H1 (cell line): ENCODE data around the gene GKN2.

ENCODE experiments used
- HDAC2 ChIP-seq, 2 experiments: fragments of 300-600 bp in 1 of 2; sonication (generic) in 1 of 2; IDR thresholded peaks; 2 replicates each; pipeline ENCODE4 v1.6.1; 2011 to 2012; ENCODE audit warnings: low read depth in 2 of 2, low read length in 2 of 2, mild to moderate bottlenecking in 2 of 2, moderate library complexity in 2 of 2, borderline replicate concordance in 1 of 2, inconsistent platforms in 1 of 2
- POLR2A ChIP-seq, 2 experiments: IDR thresholded peaks; 1 replicate in 1 of 2; 2 replicates in 1 of 2; pipeline ENCODE4 v1.6.1; 2011; ENCODE audit warnings: low read depth in 2 of 2, low read length in 2 of 2, mild to moderate bottlenecking in 2 of 2; ENCODE audit errors: control extremely low read depth in 1 of 2
- POLR2AphosphoS5 ChIP-seq: IDR thresholded peaks from 2 replicates; pipeline ENCODE4 v1.6.1; 2011; ENCODE audit warnings: low read depth, low read length
- TF ChIP-seq, protein P1 (sequence below), 3 experiments: IDR thresholded peaks; 1 replicate in 2 of 3; 2 replicates in 1 of 3; pipeline versions ENCODE4 v1.5.1 to v1.6.1; 2011; ENCODE audit warnings: low read length in 3 of 3, mild to moderate bottlenecking in 3 of 3, inconsistent platforms in 2 of 3, low read depth in 1 of 3, moderate library complexity in 1 of 3; ENCODE audit not compliant: insufficient read depth in 1 of 3; ENCODE audit errors: control extremely low read depth in 1 of 3

- TF ChIP-seq POLR2AphosphoS5 = no peak
- TF ChIP-seq, protein P1, sequence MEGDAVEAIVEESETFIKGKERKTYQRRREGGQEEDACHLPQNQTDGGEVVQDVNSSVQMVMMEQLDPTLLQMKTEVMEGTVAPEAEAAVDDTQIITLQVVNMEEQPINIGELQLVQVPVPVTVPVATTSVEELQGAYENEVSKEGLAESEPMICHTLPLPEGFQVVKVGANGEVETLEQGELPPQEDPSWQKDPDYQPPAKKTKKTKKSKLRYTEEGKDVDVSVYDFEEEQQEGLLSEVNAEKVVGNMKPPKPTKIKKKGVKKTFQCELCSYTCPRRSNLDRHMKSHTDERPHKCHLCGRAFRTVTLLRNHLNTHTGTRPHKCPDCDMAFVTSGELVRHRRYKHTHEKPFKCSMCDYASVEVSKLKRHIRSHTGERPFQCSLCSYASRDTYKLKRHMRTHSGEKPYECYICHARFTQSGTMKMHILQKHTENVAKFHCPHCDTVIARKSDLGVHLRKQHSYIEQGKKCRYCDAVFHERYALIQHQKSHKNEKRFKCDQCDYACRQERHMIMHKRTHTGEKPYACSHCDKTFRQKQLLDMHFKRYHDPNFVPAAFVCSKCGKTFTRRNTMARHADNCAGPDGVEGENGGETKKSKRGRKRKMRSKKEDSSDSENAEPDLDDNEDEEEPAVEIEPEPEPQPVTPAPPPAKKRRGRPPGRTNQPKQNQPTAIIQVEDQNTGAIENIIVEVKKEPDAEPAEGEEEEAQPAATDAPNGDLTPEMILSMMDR (IDR thresholded peaks at IDR 0.05; ENCODE audit: control extremely low read depth in 1 of 3, insufficient read depth in 1 of 3, low read depth in 1 of 3, low read length in 3 of 3) = no peak
- TF ChIP-seq HDAC2 (IDR thresholded peaks at IDR 0.05; ENCODE audit: borderline replicate concordance in 1 of 2, low read depth in 2 of 2, low read length in 2 of 2) = no peak
- no peak for TF ChIP-seq POLR2A (IDR thresholded peaks at IDR 0.05; ENCODE audit: control extremely low read depth in 1 of 2, low read depth in 2 of 2, low read length in 2 of 2)
Measured at GRCh38 chr2:68992933-68993332, 40.2 kb upstream of the GKN2 start.
